ENCODE results near the gene TEX19.

DNA sequence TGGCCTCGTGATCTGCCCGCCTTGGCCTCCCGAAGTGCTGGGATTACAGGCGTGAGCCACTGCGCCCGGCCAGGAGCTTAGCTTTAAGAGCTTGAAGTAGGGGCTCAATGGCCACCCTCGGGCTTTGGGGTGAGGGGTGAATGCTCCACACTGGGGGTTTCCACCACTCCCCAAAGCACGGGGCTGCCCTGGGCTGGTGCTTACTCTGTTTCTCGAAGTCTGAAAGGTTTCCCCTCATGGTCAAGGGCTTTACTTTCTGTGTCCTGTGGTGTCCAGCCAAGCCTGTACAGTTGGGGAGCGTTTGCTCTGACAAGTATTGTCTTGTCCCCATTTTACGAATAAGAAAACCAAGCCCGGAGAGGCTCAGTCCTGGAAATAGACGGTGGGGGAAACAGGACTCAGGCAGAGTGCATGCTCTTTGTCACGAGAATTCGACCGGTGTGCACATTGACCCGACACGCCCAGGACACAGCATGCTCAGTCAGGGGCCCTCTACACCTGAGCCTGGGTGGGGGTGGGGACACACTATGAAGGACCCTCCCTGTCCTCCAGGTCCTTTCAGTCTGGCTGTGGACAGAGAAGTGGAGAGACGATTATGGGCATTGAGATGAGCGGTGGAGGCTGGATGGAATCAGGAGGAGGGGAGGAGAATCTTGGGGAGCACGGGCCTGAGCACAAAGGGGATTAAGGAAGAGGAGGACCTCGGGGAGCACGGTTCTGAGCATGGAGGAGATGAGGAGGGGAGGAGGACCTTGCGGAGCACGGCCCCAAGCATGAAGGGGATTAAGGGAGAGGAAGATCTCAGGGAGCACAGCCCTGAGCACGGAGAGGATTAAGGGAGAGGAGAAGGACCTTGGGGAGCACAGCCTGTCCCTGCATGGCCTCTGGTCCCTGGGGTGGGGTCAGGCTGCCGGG, 49.1 kb upstream of the TEX19 start:
- no peak for TF ChIP-seq FOXM1 (IDR thresholded peaks at IDR 0.05; ENCODE audit: low read depth, low read length)
- TF ChIP-seq, protein P1, sequence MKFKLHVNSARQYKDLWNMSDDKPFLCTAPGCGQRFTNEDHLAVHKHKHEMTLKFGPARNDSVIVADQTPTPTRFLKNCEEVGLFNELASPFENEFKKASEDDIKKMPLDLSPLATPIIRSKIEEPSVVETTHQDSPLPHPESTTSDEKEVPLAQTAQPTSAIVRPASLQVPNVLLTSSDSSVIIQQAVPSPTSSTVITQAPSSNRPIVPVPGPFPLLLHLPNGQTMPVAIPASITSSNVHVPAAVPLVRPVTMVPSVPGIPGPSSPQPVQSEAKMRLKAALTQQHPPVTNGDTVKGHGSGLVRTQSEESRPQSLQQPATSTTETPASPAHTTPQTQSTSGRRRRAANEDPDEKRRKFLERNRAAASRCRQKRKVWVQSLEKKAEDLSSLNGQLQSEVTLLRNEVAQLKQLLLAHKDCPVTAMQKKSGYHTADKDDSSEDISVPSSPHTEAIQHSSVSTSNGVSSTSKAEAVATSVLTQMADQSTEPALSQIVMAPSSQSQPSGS (IDR thresholded peaks at IDR 0.05; ENCODE audit: low read length), result no peak
- no peak for TF ChIP-seq POLR2A (IDR thresholded peaks at IDR 0.05; ENCODE audit: low read depth, low read length)
- TF ChIP-seq ESRRA (IDR thresholded peaks at IDR 0.05; ENCODE audit: low read length), result no peak
- no peak for TF ChIP-seq ATF7 (IDR thresholded peaks at IDR 0.05; ENCODE audit: low read depth)
- no peak for TF ChIP-seq POLR2AphosphoS2 (IDR thresholded peaks at IDR 0.05; ENCODE audit: low read depth, low read length)
